ENCODE data around the gene LENEP. TPM values are rescaled to one million over a fixed set of nuclear protein-coding genes. Genes with fewer than 3 reads are reported as not detected.

LENEP gene
- total RNA-seq, 1 donor from 2014 or later, result not detected

- Histone ChIP-seq H4K20me1 (ENCODE audit: insufficient read depth, low read length) (peaks cover 2% of the 10 kb centered on the region), H3K27ac (ENCODE audit: low read depth, low read length) (peak overlapping the region; percentile 65), H3K9ac (ENCODE audit: low read length) (peak overlapping the region; percentile 78), H3K79me2 (ENCODE audit: insufficient read depth, low read length) (peaks cover 21% of the 10 kb centered on the region), H3K4me1 (ENCODE audit: insufficient read depth, low read length) (peaks cover 29% of the 10 kb centered on the region), H3K4me3 (ENCODE audit: insufficient read depth, low read depth, low read length) (peak overlapping the region; percentile 65), H3K4me2 (ENCODE audit: low read length) (peak overlapping the region; percentile 92), H3K9me3 (ENCODE audit: insufficient read depth, low read depth, low read length) (no peaks in the 10 kb centered on the region), H3K36me3 (ENCODE audit: insufficient read depth, low read length) (no peaks in the 10 kb centered on the region), H2AFZ (ENCODE audit: low read depth, low read length) (peak overlapping the region; percentile 68), H3K27me3 (ENCODE audit: insufficient read depth, low read length) (no peaks in the 10 kb centered on the region)
- no peak for TF ChIP-seq EZH2 (IDR thresholded peaks at IDR 0.05; ENCODE audit: insufficient read depth, low read length)
- TF ChIP-seq, protein P1, sequence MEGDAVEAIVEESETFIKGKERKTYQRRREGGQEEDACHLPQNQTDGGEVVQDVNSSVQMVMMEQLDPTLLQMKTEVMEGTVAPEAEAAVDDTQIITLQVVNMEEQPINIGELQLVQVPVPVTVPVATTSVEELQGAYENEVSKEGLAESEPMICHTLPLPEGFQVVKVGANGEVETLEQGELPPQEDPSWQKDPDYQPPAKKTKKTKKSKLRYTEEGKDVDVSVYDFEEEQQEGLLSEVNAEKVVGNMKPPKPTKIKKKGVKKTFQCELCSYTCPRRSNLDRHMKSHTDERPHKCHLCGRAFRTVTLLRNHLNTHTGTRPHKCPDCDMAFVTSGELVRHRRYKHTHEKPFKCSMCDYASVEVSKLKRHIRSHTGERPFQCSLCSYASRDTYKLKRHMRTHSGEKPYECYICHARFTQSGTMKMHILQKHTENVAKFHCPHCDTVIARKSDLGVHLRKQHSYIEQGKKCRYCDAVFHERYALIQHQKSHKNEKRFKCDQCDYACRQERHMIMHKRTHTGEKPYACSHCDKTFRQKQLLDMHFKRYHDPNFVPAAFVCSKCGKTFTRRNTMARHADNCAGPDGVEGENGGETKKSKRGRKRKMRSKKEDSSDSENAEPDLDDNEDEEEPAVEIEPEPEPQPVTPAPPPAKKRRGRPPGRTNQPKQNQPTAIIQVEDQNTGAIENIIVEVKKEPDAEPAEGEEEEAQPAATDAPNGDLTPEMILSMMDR (IDR thresholded peaks at IDR 0.05; ENCODE audit: insufficient read depth, low read depth, low read length), result no peak
- H3K4me3 Mint-ChIP-seq (ENCODE audit: unreplicated experiment), result peak overlapping the region; percentile 85
- peaks cover 3% of the 10 kb centered on the region for H3K36me3 Mint-ChIP-seq (ENCODE audit: low read depth, unreplicated experiment)
- FAIRE-seq, result no peak
- H3K27me3 Mint-ChIP-seq (ENCODE audit: low read depth, unreplicated experiment), result no peaks in the 10 kb centered on the region
- peaks cover 20% of the 10 kb centered on the region for H3K4me1 Mint-ChIP-seq (ENCODE audit: low read depth, unreplicated experiment)
- DNase-seq (ENCODE audit: low read depth), result peak; percentile 89
- H3K9me3 Mint-ChIP-seq (ENCODE audit: unreplicated experiment), result no peaks in the 10 kb centered on the region
- H3K27ac Mint-ChIP-seq (ENCODE audit: unreplicated experiment), result peak overlapping the region; percentile 58
Measured at GRCh38 chr1:155000726-155001424, 7.5 kb downstream of the LENEP start.

- Histone ChIP-seq H3K9ac (ENCODE audit: low read length) (peak overlapping the region; percentile 78), H2AFZ (ENCODE audit: low read depth, low read length) (peak overlapping the region; percentile 68), H3K9me3 (ENCODE audit: insufficient read depth, low read depth, low read length) (no peaks in the 10 kb centered on the region), H3K27me3 (ENCODE audit: insufficient read depth, low read length) (no peaks in the 10 kb centered on the region), H3K4me2 (ENCODE audit: low read length) (peak overlapping the region; percentile 92), H3K27ac (ENCODE audit: low read depth, low read length) (peak overlapping the region; percentile 65), H3K4me3 (ENCODE audit: insufficient read depth, low read depth, low read length) (peak overlapping the region; percentile 65), H4K20me1 (ENCODE audit: insufficient read depth, low read length) (peaks cover 7% of the 10 kb centered on the region), H3K36me3 (ENCODE audit: insufficient read depth, low read length) (no peaks in the 10 kb centered on the region), H3K4me1 (ENCODE audit: insufficient read depth, low read length) (peaks cover 29% of the 10 kb centered on the region), H3K79me2 (ENCODE audit: insufficient read depth, low read length) (peaks cover 26% of the 10 kb centered on the region)
- TF ChIP-seq, protein P1 (IDR thresholded peaks at IDR 0.05; ENCODE audit: insufficient read depth, low read depth, low read length), result no peak
- no peak for TF ChIP-seq EZH2 (IDR thresholded peaks at IDR 0.05; ENCODE audit: insufficient read depth, low read length)
- H3K36me3 Mint-ChIP-seq (ENCODE audit: low read depth, unreplicated experiment), result peaks cover 3% of the 10 kb centered on the region
- H3K27ac Mint-ChIP-seq (ENCODE audit: unreplicated experiment), result peak overlapping the region; percentile 41
- no peak for FAIRE-seq
- H3K4me3 Mint-ChIP-seq (ENCODE audit: unreplicated experiment), result peak overlapping the region; percentile 85
- no peaks in the 10 kb centered on the region for H3K27me3 Mint-ChIP-seq (ENCODE audit: low read depth, unreplicated experiment)
- no peaks in the 10 kb centered on the region for H3K9me3 Mint-ChIP-seq (ENCODE audit: unreplicated experiment)
- peaks cover 20% of the 10 kb centered on the region for H3K4me1 Mint-ChIP-seq (ENCODE audit: low read depth, unreplicated experiment)
- no peak for DNase-seq (ENCODE audit: low read depth)
Measured at GRCh38 chr1:155001425-155001674, 8.0 kb downstream of the LENEP start.
